Sigmoid colon (tissue), 4 donors: Measurements from ENCODE around the gene MROH2A.

Experiments
- CTCF ChIP-seq, 4 experiments: fragments of 450-650 bp in 3 of 4; fragments of 200-600 bp in 1 of 4; IDR thresholded peaks; one replicate each; pipeline ENCODE4 v1.5.1; 2016 to 2019; ENCODE audit warnings: antibody characterized with exemption in 4 of 4, mild to moderate bottlenecking in 3 of 4, moderate library complexity in 2 of 4
- EP300 ChIP-seq, 4 donors: sonication (generic); formaldehyde crosslinking; IDR thresholded peaks; one replicate each; pipeline ENCODE4 v1.6.1; 2017; ENCODE audit warnings: antibody characterized with exemption in 4 of 4
- POLR2A ChIP-seq, 2 donors: fragments of 450-650 bp; IDR thresholded peaks; one replicate each; pipeline ENCODE4 v1.6.1; 2016; ENCODE audit warnings: antibody characterized with exemption in 2 of 2, mild to moderate bottlenecking in 2 of 2, moderate library complexity in 2 of 2
- POLR2AphosphoS5 ChIP-seq, 4 donors: sonication (generic); formaldehyde crosslinking; IDR thresholded peaks; one replicate each; pipeline ENCODE4 v1.6.1; 2017; ENCODE audit warnings: antibody characterized with exemption in 4 of 4

DNA sequence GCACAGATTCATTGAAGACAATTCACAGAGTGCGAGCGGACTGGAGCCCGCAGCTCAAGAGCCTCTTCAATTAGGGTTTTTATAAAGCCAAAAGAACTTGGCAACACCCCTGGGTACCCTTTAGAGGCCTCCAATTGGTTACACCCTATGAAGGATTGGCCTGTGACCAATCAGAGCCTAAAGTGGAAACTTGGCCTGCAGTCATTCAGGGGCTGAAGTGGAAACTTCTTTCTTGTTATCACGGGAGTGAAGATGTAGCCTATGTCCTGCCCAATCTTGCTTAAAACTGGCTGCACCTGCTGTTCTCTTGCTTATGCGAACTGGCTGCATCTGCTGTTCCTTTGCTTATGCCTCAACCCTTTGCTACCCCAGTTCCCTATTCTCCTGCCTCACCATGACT lies 78.1 kb downstream of the MROH2A start:
- no peak for TF ChIP-seq CTCF (IDR thresholded peaks at IDR 0.05)
- TF ChIP-seq POLR2A (IDR thresholded peaks at IDR 0.05) = no peak
- TF ChIP-seq POLR2AphosphoS5 (IDR thresholded peaks at IDR 0.05) = no peak
- TF ChIP-seq EP300 (IDR thresholded peaks at IDR 0.05) = no peak
